A549 (cell line): ENCODE data around the gene CORO2B. TPM values are rescaled to one million over a fixed set of nuclear protein-coding genes. Genes with fewer than 3 reads are reported as not detected.
A peak's percentile ranks its signal among the peaks of the same experiment; 100 is the strongest.

ENCODE experiments used
- ATAC-seq, 2 experiments: fragments of 200-7000 bp in 1 of 2; fragments of >200 bp in 1 of 2; cut with Nextera tagmentation in 1 of 2; cut with Tn5 transposase in 1 of 2; 3 replicates each; pipeline versions ENCODE4 v1.8.0 to v1.9.1; 2018 to 2020; ENCODE audit warnings: mild to moderate bottlenecking in 1 of 2, moderate library complexity in 1 of 2
- CTCF ChIA-PET: fragments of 300-600 bp; sonication (Branson Sonifier 250); formaldehyde crosslinking; extraction: SDS; loops from one replicate; lab custom pipeline; 2021; ENCODE audit warnings: antibody characterized with exemption, inconsistent platforms; lab: Yijun Ruan, JAX
- POLR2A ChIA-PET: fragments of 350-600 bp; formaldehyde crosslinking; extraction: SDS; loops from one replicate; lab custom pipeline; 2021; ENCODE audit warnings: antibody characterized with exemption, inconsistent platforms; lab: Yijun Ruan, JAX
- DNase-seq, 2 experiments: peaks; one replicate each; pipeline versions ENCODE4 v3.0.0 to v3.0.0-alpha.2; 2011 to 2016; ENCODE audit warnings: low read depth in 1 of 2, low spot score in 1 of 2
- FAIRE-seq: peaks from 2 replicates; lab custom pipeline; 2011; peaks lifted over from hg19 to GRCh38; lab: Jason Lieb, UNC
- H3K27ac ChIP-seq, 2 experiments: fragments of >200 bp; sonication (Bioruptor Twin); formaldehyde crosslinking; 3 replicates each; pipeline ENCODE4 v1.5.1; 2016 to 2017
- H3K4me1 ChIP-seq: fragments of >200 bp; sonication (Bioruptor Twin); formaldehyde crosslinking; 3 replicates; pipeline ENCODE4 v1.6.1; 2016
- H3K4me2 ChIP-seq: fragments of >200 bp; sonication (Bioruptor Twin); formaldehyde crosslinking; 3 replicates; pipeline ENCODE4 v1.6.1; 2016
- H3K4me3 ChIP-seq: fragments of >200 bp; sonication (Bioruptor Twin); formaldehyde crosslinking; 3 replicates; pipeline ENCODE4 v1.5.1; 2016
- H3K9me3 ChIP-seq: fragments of >200 bp; sonication (Bioruptor Twin); formaldehyde crosslinking; 3 replicates; pipeline ENCODE4 v1.6.1; 2016
- BCL3 ChIP-seq: fragments of >200 bp; sonication (Bioruptor Twin); formaldehyde crosslinking; IDR thresholded peaks from 3 replicates; pipeline ENCODE4 v1.6.1; 2016
- CBX2 ChIP-seq: fragments of 200-600 bp; sonication (generic); IDR thresholded peaks from 2 replicates; pipeline ENCODE4 v1.6.1; 2016; ENCODE audit warnings: low read depth, mild to moderate bottlenecking, borderline replicate concordance
- CHD2 ChIP-seq: fragments of 150-350 bp; IDR thresholded peaks from 2 replicates; pipeline ENCODE4 v1.6.1; 2014; ENCODE audit warnings: low read length; ENCODE audit not compliant: partially characterized antibody
- EHF ChIP-seq: fragments of 250-450 bp; sonication (Bioruptor Pico); IDR thresholded peaks from 2 replicates; pipeline ENCODE4 v1.5.0; 2020; ENCODE audit warnings: mild to moderate bottlenecking
- EP300 ChIP-seq, 2 experiments: fragments of >200 bp; sonication (Bioruptor Twin); formaldehyde crosslinking; IDR thresholded peaks; 2 replicates in 1 of 2; 3 replicates in 1 of 2; pipeline ENCODE4 v1.6.1; 2016 to 2017
- ESRRA ChIP-seq: fragments of 150-350 bp; IDR thresholded peaks from 2 replicates; pipeline ENCODE4 v1.6.1; 2014; ENCODE audit warnings: mild to moderate bottlenecking, low read length, borderline replicate concordance
- FOXS1 ChIP-seq: fragments of 250-450 bp; sonication (Bioruptor Pico); IDR thresholded peaks from 2 replicates; pipeline ENCODE4 v1.5.0; 2020; ENCODE audit warnings: mild to moderate bottlenecking, moderate library complexity
- GATA3 ChIP-seq: IDR thresholded peaks from 2 replicates; pipeline ENCODE4 v1.6.1; 2012; ENCODE audit warnings: borderline replicate concordance
- HDAC2 ChIP-seq: fragments of 200-600 bp; sonication (generic); IDR thresholded peaks from 2 replicates; pipeline ENCODE4 v1.6.1; 2016
- HMGXB4 ChIP-seq: fragments of 250-450 bp; sonication (Bioruptor Pico); IDR thresholded peaks from 2 replicates; pipeline ENCODE4 v1.5.0; 2021; ENCODE audit warnings: mild to moderate bottlenecking, moderate library complexity, borderline replicate concordance
- HOXB13 ChIP-seq: fragments of 250-450 bp; sonication (Bioruptor Pico); IDR thresholded peaks from 2 replicates; pipeline ENCODE4 v1.5.0; 2020; ENCODE audit warnings: low read depth, mild to moderate bottlenecking, moderate library complexity
- JUN ChIP-seq, 2 experiments: fragments of >200 bp; sonication (Bioruptor Twin); formaldehyde crosslinking; IDR thresholded peaks; 2 replicates in 1 of 2; 3 replicates in 1 of 2; pipeline ENCODE4 v1.6.1; 2016 to 2017
- MAX ChIP-seq: IDR thresholded peaks from 2 replicates; pipeline ENCODE4 v1.6.1; 2012
- NFE2L2 ChIP-seq: fragments of 150-350 bp; conservative IDR thresholded peaks from 2 replicates; pipeline ENCODE4 v1.6.1; 2014; ENCODE audit warnings: low read length
- PBX3 ChIP-seq: IDR thresholded peaks from 2 replicates; pipeline ENCODE4 v1.6.1; 2012
- POLR2AphosphoS2 ChIP-seq: conservative IDR thresholded peaks from 2 replicates; pipeline ENCODE4 v1.6.1; 2012; ENCODE audit warnings: low read length, improper control_type of control experiment, inconsistent platforms
- RFX5 ChIP-seq: fragments of 450-650 bp; IDR thresholded peaks from 2 replicates; pipeline ENCODE4 v1.7.1; 2014; ENCODE audit warnings: antibody characterized with exemption, mild to moderate bottlenecking, moderate library complexity
- RNF2 ChIP-seq: fragments of 200-600 bp; sonication (generic); IDR thresholded peaks from 2 replicates; pipeline ENCODE4 v1.6.1; 2016; ENCODE audit warnings: low read depth, mild to moderate bottlenecking, antibody characterized with exemption, moderate library complexity, borderline replicate concordance
- SMC3 ChIP-seq: fragments of >200 bp; sonication (Bioruptor Twin); formaldehyde crosslinking; IDR thresholded peaks from 3 replicates; pipeline ENCODE4 v1.6.1; 2018; ENCODE audit warnings: inconsistent platforms
- SREBF2 ChIP-seq: fragments of 450-650 bp; IDR thresholded peaks from 2 replicates; pipeline ENCODE4 v1.6.1; 2014; ENCODE audit warnings: mild to moderate bottlenecking, moderate library complexity
- TFCP2L1 ChIP-seq: fragments of 250-450 bp; sonication (Bioruptor Pico); IDR thresholded peaks from 2 replicates; pipeline ENCODE4 v1.5.0; 2021; ENCODE audit warnings: mild to moderate bottlenecking
- ZFP36 ChIP-seq: fragments of 450-650 bp; IDR thresholded peaks from 2 replicates; pipeline ENCODE4 v1.6.1; 2014; ENCODE audit warnings: borderline replicate concordance; ENCODE audit not compliant: partially characterized antibody
- ZNF302 ChIP-seq: fragments of 250-450 bp; sonication (Bioruptor Pico); IDR thresholded peaks from 2 replicates; pipeline ENCODE4 v1.9.0; 2021; ENCODE audit warnings: inconsistent platforms, mild to moderate bottlenecking, moderate library complexity
- WGBS: methylation state at CpG from one replicate; pipeline ENCODE4 v1.1.6; 2017; ENCODE audit errors: missing lambda C conversion rate; 5-methylcytosine and 5-hydroxymethylcytosine counted together
- polyA plus RNA-seq, 4 experiments: library from polyadenylated mRNA; depleted of rRNA in 3 of 4; stranded (reverse); fragments of >200 nt; fragmentation: RNase III in 1 of 4; extraction: RNeasy Plus Mini Kit Qiagen cat#74134 plus additional on column Dnase treatment in 1 of 4; gene quantifications; 2 replicates in 3 of 4; 3 replicates in 1 of 4; pipeline ENCODE4 v1.2.3, GENCODE V29; 2011 to 2017

Gene CORO2B
- polyA plus RNA-seq, 2 of the 4 experiments (the other 2 are of a cell fraction): 2.0 to 2.3 TPM

GRCh38 chr15:68551296-68551635, 27.5 kb upstream of the CORO2B start (continued):
- TF ChIP-seq GATA3 (no peak), HDAC2 (no peak), JUN (IDR thresholded peaks at IDR 0.05) (no peak), HOXB13 (CRISPR knock-in tag) (no peak), MAX (no peak), SREBF2 (no peak)

- peak overlapping the region; percentile 50 to 64; a peak in 5 of 6 replicates for H3K27ac ChIP-seq
Measured at GRCh38 chr15:68552344-68552743, 26.4 kb upstream of the CORO2B start.

GRCh38 chr15:68552773-68553172, 26.0 kb upstream of the CORO2B start:
- H3K27ac ChIP-seq: peak overlapping the region; percentile 50 to 64; a peak in 5 of 6 replicates
- CTCF ChIA-PET: interaction anchor here (1.0 to 26.0 kb wide), 14 partner anchors 7 to 371 kb away, joined by 3 to 452 read pairs (median 22); no protein-coding TSS in a partner anchor
- H3K9me3 ChIP-seq: no peaks in the 10 kb centered on the region
- FAIRE-seq (no peak), ATAC-seq (peak; percentile 33 to 62; a peak in 3 of 6 replicates), DNase-seq (peak in 1 of 2 experiments; percentile 70)
- POLR2A ChIA-PET: interaction anchor here (1.0 kb wide), 1 partner anchor 275 kb away, joined by 3 read pairs; the partner anchor contains the start of gene FEM1B
- H3K4me2 ChIP-seq: peak overlapping the region; percentile 20; the same call in 2 of the 3 replicates
- WGBS: 12% methylated on average over 6 of the region's 6 CpGs
- no peak for TF ChIP-seq POLR2AphosphoS2
- TF ChIP-seq ZFP36: no peak
- TF ChIP-seq MAX: peak; percentile 24; the same call in 1 of the 2 replicates
- no peak for TF ChIP-seq EP300 (IDR thresholded peaks at IDR 0.05)
- no peak for TF ChIP-seq HMGXB4 (CRISPR knock-in tag)
- peaks cover 26% of the 10 kb centered on the region for H3K4me1 ChIP-seq
- no peak overlapping the region for H3K4me3 ChIP-seq

More at GRCh38 chr15:68552344-68552743, 26.4 kb upstream of the CORO2B start:
- ATAC-seq (peak in 1 of 2 experiments; percentile 4; a peak in 1 of 6 replicates), DNase-seq (no peak), FAIRE-seq (no peak)
- H3K4me2 ChIP-seq: peak overlapping the region; percentile 20; the same call in 2 of the 3 replicates
- H3K9me3 ChIP-seq: no peaks in the 10 kb centered on the region
- H3K4me1 ChIP-seq: peaks cover 26% of the 10 kb centered on the region
- TF ChIP-seq RFX5 (no peak), CHD2 (no peak), GATA3 (no peak), NFE2L2 (no peak), HOXB13 (CRISPR knock-in tag) (no peak), MAX (no peak), HDAC2 (no peak), BCL3 (no peak), PBX3 (no peak), RNF2 (no peak), FOXS1 (CRISPR knock-in tag) (no peak), TFCP2L1 (CRISPR knock-in tag) (no peak), JUN (IDR thresholded peaks at IDR 0.05) (no peak), ZNF302 (CRISPR knock-in tag) (no peak), SMC3 (no peak), EHF (no peak), ESRRA (no peak), CBX2 (no peak)
- 70% methylated on average over 4 of the region's 6 CpGs for WGBS
- POLR2A ChIA-PET: interaction anchor here (1.0 kb wide), 1 partner anchor 275 kb away, joined by 3 read pairs; the partner anchor contains the start of gene FEM1B
- CTCF ChIA-PET: interaction anchor here (1.0 to 26.0 kb wide), 13 partner anchors 7 to 372 kb away, joined by 3 to 452 read pairs (median 33); no protein-coding TSS in a partner anchor
- no peak overlapping the region for H3K4me3 ChIP-seq
